Hepatocyte (in vitro differentiated cells): ENCODE measurements around the gene CCDC70.

Experiments used
- CTCF ChIP-seq: fragments of 200-600 bp; sonication (generic); IDR thresholded peaks from 2 replicates; pipeline ENCODE4 v1.5.1; 2016; ENCODE audit warnings: antibody characterized with exemption, mild to moderate bottlenecking; ENCODE audit not compliant: poor library complexity
- EZH2 ChIP-seq: fragments of 200-600 bp; sonication (generic); IDR thresholded peaks from 2 replicates; pipeline ENCODE4 v1.6.1; 2016; ENCODE audit warnings: antibody characterized with exemption, mild to moderate bottlenecking, borderline replicate concordance
- EZH2phosphoT487 ChIP-seq: fragments of 200-600 bp; sonication (generic); IDR thresholded peaks from one replicate; pipeline ENCODE4 v1.6.1; 2018; ENCODE audit warnings: antibody characterized with exemption, mild to moderate bottlenecking, low read depth, moderate library complexity; ENCODE audit not compliant: unreplicated experiment, severe bottlenecking

DNA sequence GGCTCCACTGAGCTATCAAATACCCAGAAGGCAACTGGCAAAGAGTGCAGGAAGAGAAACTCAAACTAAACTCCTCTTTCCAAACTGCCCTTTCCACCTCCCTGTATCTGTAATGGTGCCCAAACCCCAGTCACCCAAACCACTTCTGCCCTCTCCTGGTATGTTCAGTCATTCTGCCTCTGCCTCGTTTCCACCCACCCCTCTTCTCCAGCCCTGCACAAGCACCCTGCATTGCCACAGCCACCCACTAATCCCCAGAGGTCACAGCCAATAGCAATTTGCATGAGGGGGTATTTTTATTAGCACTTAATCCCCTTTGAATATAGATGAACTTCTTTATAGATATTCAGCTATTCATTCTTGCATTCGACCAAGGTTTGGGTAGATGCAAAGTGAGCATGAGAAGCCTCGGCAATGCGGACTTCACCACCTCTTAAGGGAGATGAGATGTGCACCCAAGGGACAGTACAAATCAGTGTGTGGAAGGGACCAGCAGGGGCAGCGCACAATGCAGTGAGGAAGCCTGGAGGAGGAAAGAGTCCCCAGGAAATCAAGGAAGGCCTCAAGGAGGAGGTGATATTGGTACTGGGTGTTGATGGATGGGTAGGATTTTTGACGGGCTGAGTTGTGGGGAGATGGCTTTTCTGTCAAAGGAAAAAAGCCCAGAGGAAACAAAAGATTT is 29.2 kb upstream of the CCDC70 start:
- TF ChIP-seq CTCF (peak; percentile 20), EZH2 (no peak), EZH2phosphoT487 (no peak)
